HG03432 (cell line): Measurements from ENCODE around the gene AATK.
"Not testable (repeated sequence)": the region's sequence is repeated elsewhere in the genome, so short reads cannot be mapped to it uniquely, and the experiment has no call there.

Experiments
- ATAC-seq: cut with Tn5 transposase; IDR thresholded peaks from one replicate; pipeline ENCODE4 v1.9.1; 2021; ENCODE audit warnings: mild to moderate bottlenecking, moderate library complexity; ENCODE audit not compliant: unreplicated experiment

AATK gene

DNA sequence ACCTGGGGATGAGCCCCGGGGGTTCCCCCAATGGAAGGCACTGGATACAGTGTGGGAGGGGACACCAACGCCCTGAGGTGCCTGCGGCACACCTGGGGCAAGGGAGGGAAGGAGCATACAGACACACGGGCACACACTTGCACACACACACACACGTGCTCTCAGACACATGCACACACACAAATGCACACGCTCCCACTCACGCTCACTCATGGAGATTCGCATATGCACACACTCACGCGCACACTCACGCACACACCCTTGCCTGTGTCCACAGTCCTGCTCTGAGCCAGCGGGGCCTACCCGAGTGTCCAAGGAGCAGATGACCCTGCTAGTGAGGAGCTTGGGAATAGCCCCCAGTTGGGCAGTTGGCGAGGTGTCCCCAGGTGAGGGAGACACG lies 17.4 kb downstream of the AATK start:
- no peak for ATAC-seq

- no peak for ATAC-seq
Observed at GRCh38 chr17:81147701-81148100, 18.3 kb downstream of the AATK start.

DNA sequence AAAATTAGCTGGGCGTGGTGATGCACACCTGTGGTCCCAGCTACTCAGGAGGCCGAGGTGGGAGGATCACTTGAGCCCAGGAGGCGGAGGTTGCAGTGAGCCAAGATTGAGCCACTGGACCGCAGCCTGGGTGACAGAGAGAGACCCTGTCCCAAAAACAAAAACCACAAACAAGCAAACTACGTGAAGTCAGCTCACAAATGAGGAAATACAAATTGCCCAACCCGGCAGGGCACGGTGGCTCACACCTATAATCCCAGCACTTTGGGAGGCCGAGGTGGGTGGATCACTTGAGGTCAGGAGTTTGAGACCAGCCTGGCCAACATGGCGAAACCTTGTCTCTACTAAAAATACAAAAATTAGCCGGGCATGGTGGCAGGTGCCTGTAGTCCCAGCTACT lies 19.8 kb downstream of the AATK start:
- not testable (repeated sequence) for ATAC-seq

- no peak for ATAC-seq
Observed at GRCh38 chr17:81144423-81144781, 21.6 kb downstream of the AATK start.

- ATAC-seq = no peak
Observed at GRCh38 chr17:81143717-81144422, 22.2 kb downstream of the AATK start.

DNA sequence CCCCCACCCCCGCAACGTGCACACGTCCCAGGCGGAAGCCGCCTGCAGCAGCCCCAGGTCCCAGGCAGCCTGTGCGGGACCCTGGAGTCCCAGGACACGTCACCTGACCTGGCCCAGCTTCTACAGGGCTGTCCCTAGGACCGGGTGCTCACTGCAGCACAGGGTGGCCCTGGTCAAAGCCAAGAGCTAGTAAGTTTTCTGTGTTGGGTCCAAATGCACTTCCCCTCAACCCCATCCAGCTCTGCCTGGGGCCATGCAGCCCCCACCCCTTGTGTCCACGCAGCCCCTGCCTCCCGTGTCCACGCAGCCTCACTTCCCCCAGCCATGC lies 22.9 kb downstream of the AATK start:
- no peak for ATAC-seq

DNA sequence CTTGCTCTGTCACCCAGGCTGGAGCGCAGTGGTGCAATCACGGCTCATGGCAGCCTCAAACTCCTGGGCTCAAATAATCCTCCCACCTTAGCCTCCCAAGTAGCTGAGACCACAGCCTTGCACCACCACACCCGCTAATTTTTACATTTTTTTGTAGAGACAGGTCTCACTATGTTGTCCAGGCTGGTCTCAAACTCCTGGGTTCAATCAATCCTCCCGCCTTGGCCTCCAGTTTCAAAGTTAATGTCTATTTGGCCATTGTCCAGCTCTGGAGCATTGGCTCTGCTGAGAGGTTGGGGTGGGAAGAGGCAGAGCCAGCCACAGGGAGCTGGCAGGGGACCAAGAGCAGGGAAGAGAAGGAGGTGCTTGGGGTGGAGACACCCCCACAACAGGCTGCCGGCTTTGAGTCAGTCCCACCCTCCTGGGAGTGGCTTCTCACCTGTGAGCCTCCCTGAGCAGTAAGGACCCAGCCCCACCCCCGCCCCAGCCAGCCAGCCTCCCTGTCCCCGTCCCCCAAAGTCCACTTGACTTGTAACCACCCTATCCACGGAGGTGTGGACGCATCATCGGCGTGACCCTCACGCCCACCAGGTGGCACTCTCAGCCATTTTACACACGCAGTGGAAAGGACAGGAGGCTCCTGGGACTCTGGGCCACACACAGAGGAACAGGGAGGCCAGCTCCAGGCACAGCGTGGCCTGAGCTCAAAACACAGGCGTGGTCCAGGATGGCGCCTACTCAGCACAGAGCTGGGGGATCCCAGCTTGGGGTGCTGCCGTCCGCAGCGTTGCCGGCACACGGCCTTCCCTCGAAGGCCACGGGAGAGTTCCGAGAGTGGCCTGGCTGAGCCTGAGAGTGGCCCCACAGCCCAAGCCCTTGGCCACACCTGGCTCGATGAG lies 23.5 kb downstream of the AATK start:
- no peak for ATAC-seq

DNA sequence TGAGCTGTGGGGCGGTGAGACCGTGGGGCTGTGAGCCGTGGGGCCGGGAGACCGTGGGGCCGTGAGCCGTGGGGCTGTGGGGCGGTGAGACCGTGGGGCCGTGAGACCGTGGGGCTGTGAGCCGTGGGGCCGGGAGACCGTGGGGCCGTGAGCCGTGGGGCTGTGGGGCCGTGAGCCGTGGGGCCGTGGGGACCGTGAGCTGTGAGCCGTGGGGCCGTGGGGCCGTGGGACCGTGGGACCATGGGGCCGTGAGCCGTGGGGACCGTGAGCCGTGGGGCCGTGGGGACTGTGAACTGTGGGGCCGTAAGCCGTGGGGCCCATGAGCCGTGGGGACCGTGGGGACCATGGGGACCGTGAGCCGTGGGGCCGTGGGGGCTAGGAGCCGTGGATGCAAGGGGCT lies 25.3 kb downstream of the AATK start:
- ATAC-seq = no peak

DNA sequence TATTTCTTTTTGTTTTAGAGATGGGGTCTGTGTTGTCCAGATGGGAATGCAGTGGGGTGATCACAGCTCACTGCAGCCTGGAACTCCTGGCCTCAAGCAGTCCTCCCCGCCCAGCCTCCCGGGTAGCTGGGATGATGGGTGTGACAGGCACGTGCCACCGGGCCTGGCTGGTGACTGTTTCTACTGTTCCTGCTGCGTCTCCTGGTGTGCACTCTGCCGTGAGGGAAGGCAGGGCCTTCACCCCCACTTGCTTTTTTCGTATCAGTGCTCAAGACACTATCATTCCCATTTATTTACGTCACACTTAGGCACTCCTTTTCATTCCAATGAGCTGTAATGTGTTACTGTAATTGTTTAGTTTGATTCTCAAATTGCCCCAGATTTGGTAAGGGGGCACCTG lies 26.0 kb downstream of the AATK start:
- no peak for ATAC-seq

DNA sequence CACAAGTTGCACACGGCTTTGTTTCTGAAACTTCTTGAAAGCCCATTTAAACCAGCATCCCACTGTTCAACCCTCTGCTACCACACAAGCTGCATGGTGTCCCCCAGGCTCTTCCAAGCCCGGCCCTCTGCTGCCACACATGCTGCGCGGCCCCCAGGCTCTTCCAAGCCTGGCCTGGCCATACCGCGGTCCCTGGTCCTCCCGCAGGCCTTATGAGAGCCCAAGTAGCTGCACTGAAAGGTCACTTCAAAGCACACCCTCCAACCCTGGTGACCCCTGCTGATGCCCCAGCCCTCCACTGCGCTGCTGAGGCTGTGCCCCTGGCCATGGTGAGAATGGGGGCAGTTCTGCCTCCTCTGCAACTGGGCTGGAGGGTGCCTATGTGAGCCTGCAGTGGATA lies 26.6 kb downstream of the AATK start:
- no peak for ATAC-seq

- ATAC-seq = no peak
Observed at GRCh38 chr17:81138500-81138899, 27.5 kb downstream of the AATK start.

DNA sequence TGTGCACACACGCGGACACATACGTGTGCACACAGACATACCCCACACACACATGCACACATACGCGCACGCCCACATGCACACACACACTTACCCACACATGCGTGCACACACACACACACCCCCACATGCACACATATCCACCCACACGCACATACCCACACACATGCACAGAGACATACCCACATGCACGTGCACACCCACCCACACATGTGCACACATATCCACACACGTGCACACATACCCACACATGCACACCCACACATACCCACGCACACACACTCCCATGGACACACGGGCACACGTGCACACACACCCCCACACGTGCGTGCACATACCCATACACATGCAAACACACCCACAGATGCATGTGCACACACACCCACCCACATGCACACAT lies 27.9 kb downstream of the AATK start:
- no peak for ATAC-seq

DNA sequence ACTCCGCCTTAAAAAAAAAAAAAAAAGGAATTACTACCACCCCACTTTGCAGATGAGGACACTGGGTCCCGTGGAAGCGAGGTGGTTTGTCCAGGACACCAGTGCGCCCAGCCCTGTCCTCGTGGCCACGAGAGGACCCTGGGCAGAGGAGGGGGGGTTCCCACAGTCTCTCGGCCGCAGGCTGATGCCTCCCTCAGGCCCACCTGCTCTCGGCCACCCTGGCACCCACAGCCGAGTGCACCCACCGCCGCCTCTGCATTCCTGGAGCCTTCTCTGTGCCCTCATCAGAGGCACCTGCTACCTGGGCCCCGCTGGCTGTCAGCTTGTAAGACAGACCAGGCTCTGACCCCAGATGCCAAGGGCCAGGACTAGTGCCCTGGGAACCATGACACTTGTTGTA lies 28.8 kb downstream of the AATK start:
- ATAC-seq = no peak

- no peak for ATAC-seq
Observed at GRCh38 chr17:81136366-81136765, 29.7 kb downstream of the AATK start.

DNA sequence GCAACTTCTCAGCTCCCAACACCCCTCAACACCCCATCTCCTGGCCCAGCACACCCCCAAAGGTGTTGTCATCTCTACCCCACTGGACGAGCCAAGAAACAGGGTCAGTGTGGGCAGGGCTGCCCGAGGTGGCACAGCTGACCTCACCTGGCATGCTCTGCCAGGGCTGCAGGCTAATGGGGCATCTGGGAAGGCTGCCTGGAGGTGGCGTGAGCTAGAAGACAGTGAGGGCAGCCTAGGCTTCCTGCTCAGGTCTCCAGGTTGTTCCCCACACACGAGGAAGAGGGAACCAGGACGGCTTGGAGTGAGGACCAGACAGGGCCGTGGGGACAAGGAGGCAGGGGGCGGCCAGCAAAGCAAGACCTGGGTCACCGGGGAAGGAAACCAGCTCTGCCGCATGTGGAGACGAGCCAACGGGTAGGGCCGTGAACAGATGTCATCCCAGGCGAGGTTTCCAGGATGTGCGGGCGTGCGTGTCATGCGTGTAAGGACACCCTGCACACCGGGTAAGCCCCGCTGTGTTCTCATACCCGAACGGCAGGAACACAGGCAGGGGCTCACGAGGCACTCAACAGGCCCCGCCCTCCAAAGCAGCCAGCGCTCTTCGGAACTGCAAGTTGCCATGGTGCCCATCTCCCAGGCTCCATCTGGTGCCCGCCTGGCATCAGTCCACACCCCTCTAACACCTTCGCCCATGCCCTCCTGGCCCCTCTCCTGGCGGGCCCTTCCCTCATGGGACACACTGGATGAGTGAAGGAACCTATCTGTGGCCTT lies 30.3 kb downstream of the AATK start:
- no peak for ATAC-seq

GRCh38 chr17:81134064-81134781 lies 31.8 kb downstream of the AATK start:
- no peak for ATAC-seq

GRCh38 chr17:81132770-81133723 lies 33.0 kb downstream of the AATK start:
- no peak for ATAC-seq

DNA sequence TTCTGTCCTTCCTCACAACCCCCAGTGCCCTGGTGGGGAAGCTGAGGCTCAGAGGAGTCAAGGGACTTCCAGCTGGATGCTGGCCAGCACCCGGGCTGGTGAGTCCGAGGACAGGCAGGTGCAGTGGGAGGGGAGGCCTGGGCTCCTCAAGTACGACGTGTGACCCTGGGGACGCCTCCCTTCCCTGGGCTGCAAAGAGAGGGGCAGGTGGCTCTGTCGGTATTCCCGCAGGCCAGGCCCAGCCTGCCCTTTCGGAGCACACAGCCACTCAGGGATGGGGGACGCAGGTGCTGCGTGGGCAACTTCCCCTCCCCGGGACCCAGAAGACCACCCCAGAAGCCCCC lies 33.9 kb downstream of the AATK start:
- no peak for ATAC-seq

GRCh38 chr17:81131486-81132196 lies 34.4 kb downstream of the AATK start:
- no peak for ATAC-seq
